NCI-H146 treated with DMSO at 0.1 percent for 48 hours (cell line): ENCODE measurements around the gene SMKR1.
"Not testable (repeated sequence)": the region's sequence is repeated elsewhere in the genome, so short reads cannot be mapped to it uniquely, and the experiment has no call there.

ENCODE experiments used
- DNase-seq: peaks from one replicate; lab custom pipeline; 2025; ENCODE audit not compliant: unreplicated experiment; lab: John Stamatoyannopoulos, UW

The SMKR1 gene

GRCh38 chr7:129481376-129481775 is 21.0 kb upstream of the SMKR1 start:
- DNase-seq = not testable (repeated sequence)

GRCh38 chr7:129482781-129483180 is 19.6 kb upstream of the SMKR1 start:
- no peak for DNase-seq

- DNase-seq = no peak
Measured at GRCh38 chr7:129489491-129489890, 12.8 kb upstream of the SMKR1 start.

GRCh38 chr7:129492391-129492790 is 9.9 kb upstream of the SMKR1 start:
- DNase-seq = no peak

- no peak for DNase-seq
Measured at GRCh38 chr7:129493555-129493954, 8.8 kb upstream of the SMKR1 start.

- no peak for DNase-seq
Measured at GRCh38 chr7:129494041-129494440, 8.3 kb upstream of the SMKR1 start.

GRCh38 chr7:129495987-129496386 is 6.3 kb upstream of the SMKR1 start:
- no peak for DNase-seq

GRCh38 chr7:129496653-129497052 is 5.7 kb upstream of the SMKR1 start:
- no peak for DNase-seq

GRCh38 chr7:129497156-129497555 is 5.2 kb upstream of the SMKR1 start:
- no peak for DNase-seq

GRCh38 chr7:129498021-129498420 is 4.3 kb upstream of the SMKR1 start:
- DNase-seq = no peak

GRCh38 chr7:129499999-129500398 is 2.3 kb upstream of the SMKR1 start:
- no peak for DNase-seq

GRCh38 chr7:129502708-129503685 is 666 bp downstream of the SMKR1 start:
- DNase-seq = peak; percentile 31

- DNase-seq = no peak
Measured at GRCh38 chr7:129503725-129504124, 1.4 kb downstream of the SMKR1 start.

GRCh38 chr7:129512192-129512591 is 9.9 kb downstream of the SMKR1 start:
- no peak for DNase-seq

- DNase-seq = no peak
Measured at GRCh38 chr7:129513546-129513945, 11.2 kb downstream of the SMKR1 start.

GRCh38 chr7:129514683-129515082 is 12.4 kb downstream of the SMKR1 start:
- DNase-seq = no peak

GRCh38 chr7:129515381-129515780 is 13.1 kb downstream of the SMKR1 start:
- DNase-seq = no peak

- DNase-seq = no peak
Measured at GRCh38 chr7:129517931-129518330, 15.6 kb downstream of the SMKR1 start.

- no peak for DNase-seq
Measured at GRCh38 chr7:129519464-129519863, 17.1 kb downstream of the SMKR1 start.

- no peak for DNase-seq
Measured at GRCh38 chr7:129522088-129522970, 20.0 kb downstream of the SMKR1 start.

GRCh38 chr7:129522971-129523340 is 20.6 kb downstream of the SMKR1 start:
- no peak for DNase-seq

GRCh38 chr7:129523924-129524323 is 21.6 kb downstream of the SMKR1 start:
- peak; percentile 83 for DNase-seq
